HepG2 (cell line): ENCODE measurements around the gene MAN1B1. TPM values are rescaled to one million over a fixed set of nuclear protein-coding genes. Genes with fewer than 3 reads are reported as not detected.

ENCODE experiments used
- polyA plus RNA-seq, 8 experiments: library from polyadenylated mRNA; depleted of rRNA in 3 of 8; stranded (reverse) in 7 of 8; unstranded in 1 of 8; fragments of >200 nt; fragmentation: Illumina TruSeq in 4 of 8; extraction: Trizol in 4 of 8; gene quantifications; 2 replicates each; pipeline versions ENCODE4 v1.2.1 to v1.2.3, GENCODE V29; 2011 to 2016; ENCODE audit warnings: low read depth in 4 of 8, missing spikeins in 1 of 8, mixed read lengths in 1 of 8; ENCODE audit not compliant: insufficient read depth in 1 of 8
- small RNA-seq, 3 experiments: library from RNA; depleted of rRNA; stranded (forward); fragments of <200 nt; gene quantifications; one replicate each; pipeline ENCODE3, GENCODE V24; 2012; ENCODE audit warnings: low read depth in 2 of 3, low replicate concordance in 1 of 3; ENCODE audit not compliant: insufficient read length in 3 of 3, insufficient read depth in 2 of 3
- total RNA-seq, 5 experiments: library from RNA; depleted of rRNA; stranded (reverse); fragments of >200 nt; fragmentation: Illumina TruSeq; extraction: Trizol; gene quantifications; 2 replicates each; pipeline ENCODE4 v1.2.3, GENCODE V29; 2016; ENCODE audit warnings: low read depth in 1 of 5

MAN1B1 gene
- total and polyA plus RNA-seq, 2 of the 13 experiments (the other 11 are each of a cell fraction or from before 2014, with no cell fraction given): 48.9 to 59.5 TPM

Small RNA genes within 50 kb of the gene (small RNA-seq; reads per million reads assigned to genes)
- 0 reads per million in 3 experiments for gene RF00153

Other genes with a start within 250 kb of the MAN1B1 start
Only the 30 nearest of the 36 such genes appear.
- gene FBXW5, start 142.2 kb upstream of the MAN1B1 start, total RNA-seq (2016; rRNA removed; fragmentation: Illumina TruSeq; extraction: Trizol): 47.4 and 60.4 TPM in 2 replicates
- gene FBXW5, start 142.2 kb upstream of the MAN1B1 start, polyA plus RNA-seq (2011; rRNA removed): 52.0 and 76.2 TPM in 2 replicates
- 2.0 and 4.9 TPM in 2 replicates for gene C8G, start 141.7 kb upstream of the MAN1B1 start, total RNA-seq (2016; rRNA removed; fragmentation: Illumina TruSeq; extraction: Trizol)
- gene C8G, start 141.7 kb upstream of the MAN1B1 start, polyA plus RNA-seq (2011; rRNA removed): 12.8 and 18.3 TPM in 2 replicates
- gene LCN12, start 134.7 kb upstream of the MAN1B1 start, total RNA-seq (2016; rRNA removed; fragmentation: Illumina TruSeq; extraction: Trizol): 1.2 and 3.4 TPM in 2 replicates
- gene LCN12, start 134.7 kb upstream of the MAN1B1 start, polyA plus RNA-seq (2011; rRNA removed): 6.9 and 7.5 TPM in 2 replicates
- 0.33 TPM in 1 of 2 replicates, not detected in the other for gene PTGDS, start 109.5 kb upstream of the MAN1B1 start, total RNA-seq (2016; rRNA removed; fragmentation: Illumina TruSeq; extraction: Trizol)
- 0.31 and 0.50 TPM in 2 replicates for gene PTGDS, start 109.5 kb upstream of the MAN1B1 start, polyA plus RNA-seq (2011; rRNA removed)
- not detected in 2 replicates for gene LCNL1, start 104.0 kb upstream of the MAN1B1 start, total RNA-seq (2016; rRNA removed; fragmentation: Illumina TruSeq; extraction: Trizol)
- not detected in 2 replicates for gene LCNL1, start 104.0 kb upstream of the MAN1B1 start, polyA plus RNA-seq (2011; rRNA removed)
- gene PAXX, start 94.6 kb upstream of the MAN1B1 start, total RNA-seq (2016; rRNA removed; fragmentation: Illumina TruSeq; extraction: Trizol): 20.7 and 31.9 TPM in 2 replicates
- gene PAXX, start 94.6 kb upstream of the MAN1B1 start, polyA plus RNA-seq (2011; rRNA removed): 14.0 and 18.0 TPM in 2 replicates
- gene CLIC3, start 90.4 kb upstream of the MAN1B1 start, total RNA-seq (2016; rRNA removed; fragmentation: Illumina TruSeq; extraction: Trizol): 0.34 and 0.51 TPM in 2 replicates
- gene CLIC3, start 90.4 kb upstream of the MAN1B1 start, polyA plus RNA-seq (2011; rRNA removed): 1.5 and 1.6 TPM in 2 replicates
- gene ABCA2, start 58.7 kb upstream of the MAN1B1 start, total RNA-seq (2016; rRNA removed; fragmentation: Illumina TruSeq; extraction: Trizol): 0.72 and 2.9 TPM in 2 replicates
- gene ABCA2, start 58.7 kb upstream of the MAN1B1 start, polyA plus RNA-seq (2011; rRNA removed): 19.2 and 21.0 TPM in 2 replicates
- gene FUT7, start 54.9 kb upstream of the MAN1B1 start, total RNA-seq (2016; rRNA removed; fragmentation: Illumina TruSeq; extraction: Trizol): not detected in 2 replicates
- gene FUT7, start 54.9 kb upstream of the MAN1B1 start, polyA plus RNA-seq (2011; rRNA removed): 0.05 TPM in 1 of 2 replicates, not detected in the other
- gene NPDC1, start 40.8 kb upstream of the MAN1B1 start, total RNA-seq (2016; rRNA removed; fragmentation: Illumina TruSeq; extraction: Trizol): 0.63 and 0.84 TPM in 2 replicates
- gene NPDC1, start 40.8 kb upstream of the MAN1B1 start, polyA plus RNA-seq (2011; rRNA removed): 5.4 and 7.0 TPM in 2 replicates
- 0.87 and 0.95 TPM in 2 replicates for gene ENTPD2, start 32.9 kb upstream of the MAN1B1 start, total RNA-seq (2016; rRNA removed; fragmentation: Illumina TruSeq; extraction: Trizol)
- gene ENTPD2, start 32.9 kb upstream of the MAN1B1 start, polyA plus RNA-seq (2011; rRNA removed): 3.2 and 4.1 TPM in 2 replicates
- 35.9 and 42.8 TPM in 2 replicates for gene SAPCD2, start 16.4 kb upstream of the MAN1B1 start, total RNA-seq (2016; rRNA removed; fragmentation: Illumina TruSeq; extraction: Trizol)
- gene SAPCD2, start 16.4 kb upstream of the MAN1B1 start, polyA plus RNA-seq (2011; rRNA removed): 18.7 and 21.9 TPM in 2 replicates
- 6.2 and 6.4 TPM in 2 replicates for gene UAP1L1, start 9.5 kb upstream of the MAN1B1 start, total RNA-seq (2016; rRNA removed; fragmentation: Illumina TruSeq; extraction: Trizol)
- gene UAP1L1, start 9.5 kb upstream of the MAN1B1 start, polyA plus RNA-seq (2011; rRNA removed): 5.4 and 6.0 TPM in 2 replicates
- 0.66 and 1.2 TPM in 2 replicates for gene DPP7, start 27.7 kb downstream of the MAN1B1 start, total RNA-seq (2016; rRNA removed; fragmentation: Illumina TruSeq; extraction: Trizol)
- gene DPP7, start 27.7 kb downstream of the MAN1B1 start, polyA plus RNA-seq (2011; rRNA removed): 4.5 and 6.5 TPM in 2 replicates
- not detected in 2 replicates for gene GRIN1, start 52.2 kb downstream of the MAN1B1 start, total RNA-seq (2016; rRNA removed; fragmentation: Illumina TruSeq; extraction: Trizol)
- gene GRIN1, start 52.2 kb downstream of the MAN1B1 start, polyA plus RNA-seq (2011; rRNA removed): 0.05 and 0.13 TPM in 2 replicates
- gene LRRC26, start 83.1 kb downstream of the MAN1B1 start, total RNA-seq (2016; rRNA removed; fragmentation: Illumina TruSeq; extraction: Trizol): not detected in 2 replicates
- not detected in 2 replicates for gene LRRC26, start 83.1 kb downstream of the MAN1B1 start, polyA plus RNA-seq (2011; rRNA removed)
- not detected in 2 replicates for gene TMEM210, start 85.1 kb downstream of the MAN1B1 start, total RNA-seq (2016; rRNA removed; fragmentation: Illumina TruSeq; extraction: Trizol)
- not detected in 2 replicates for gene TMEM210, start 85.1 kb downstream of the MAN1B1 start, polyA plus RNA-seq (2011; rRNA removed)
- 7.4 and 12.3 TPM in 2 replicates for gene ANAPC2, start 101.6 kb downstream of the MAN1B1 start, total RNA-seq (2016; rRNA removed; fragmentation: Illumina TruSeq; extraction: Trizol)
- gene ANAPC2, start 101.6 kb downstream of the MAN1B1 start, polyA plus RNA-seq (2011; rRNA removed): 15.4 and 21.6 TPM in 2 replicates
- 41.2 and 49.4 TPM in 2 replicates for gene SSNA1, start 101.7 kb downstream of the MAN1B1 start, total RNA-seq (2016; rRNA removed; fragmentation: Illumina TruSeq; extraction: Trizol)
- 35.9 and 44.8 TPM in 2 replicates for gene SSNA1, start 101.7 kb downstream of the MAN1B1 start, polyA plus RNA-seq (2011; rRNA removed)
- gene TPRN, start 113.8 kb downstream of the MAN1B1 start, total RNA-seq (2016; rRNA removed; fragmentation: Illumina TruSeq; extraction: Trizol): 17.5 and 19.2 TPM in 2 replicates
- gene TPRN, start 113.8 kb downstream of the MAN1B1 start, polyA plus RNA-seq (2011; rRNA removed): 10.1 and 12.4 TPM in 2 replicates
- 36.7 and 36.9 TPM in 2 replicates for gene TMEM203, start 118.7 kb downstream of the MAN1B1 start, total RNA-seq (2016; rRNA removed; fragmentation: Illumina TruSeq; extraction: Trizol)
- gene TMEM203, start 118.7 kb downstream of the MAN1B1 start, polyA plus RNA-seq (2011; rRNA removed): 23.0 and 23.4 TPM in 2 replicates
- 4.9 and 8.7 TPM in 2 replicates for gene NDOR1, start 118.7 kb downstream of the MAN1B1 start, total RNA-seq (2016; rRNA removed; fragmentation: Illumina TruSeq; extraction: Trizol)
- gene NDOR1, start 118.7 kb downstream of the MAN1B1 start, polyA plus RNA-seq (2011; rRNA removed): 3.6 and 4.2 TPM in 2 replicates
- 1.8 and 2.1 TPM in 2 replicates for gene RNF208, start 135.3 kb downstream of the MAN1B1 start, total RNA-seq (2016; rRNA removed; fragmentation: Illumina TruSeq; extraction: Trizol)
- 1.6 and 2.0 TPM in 2 replicates for gene RNF208, start 135.3 kb downstream of the MAN1B1 start, polyA plus RNA-seq (2011; rRNA removed)
- gene CYSRT1, start 138.2 kb downstream of the MAN1B1 start, total RNA-seq (2016; rRNA removed; fragmentation: Illumina TruSeq; extraction: Trizol): 2.1 and 3.4 TPM in 2 replicates
- 1.5 and 1.7 TPM in 2 replicates for gene CYSRT1, start 138.2 kb downstream of the MAN1B1 start, polyA plus RNA-seq (2011; rRNA removed)
- gene RNF224, start 140.5 kb downstream of the MAN1B1 start, total RNA-seq (2016; rRNA removed; fragmentation: Illumina TruSeq; extraction: Trizol): 0.09 and 0.10 TPM in 2 replicates
- not detected in 2 replicates for gene RNF224, start 140.5 kb downstream of the MAN1B1 start, polyA plus RNA-seq (2011; rRNA removed)
- gene SLC34A3, start 143.9 kb downstream of the MAN1B1 start, total RNA-seq (2016; rRNA removed; fragmentation: Illumina TruSeq; extraction: Trizol): 0.38 and 1.0 TPM in 2 replicates
- 0.07 and 0.20 TPM in 2 replicates for gene SLC34A3, start 143.9 kb downstream of the MAN1B1 start, polyA plus RNA-seq (2011; rRNA removed)
- gene TUBB4B, start 154.3 kb downstream of the MAN1B1 start, total RNA-seq (2016; rRNA removed; fragmentation: Illumina TruSeq; extraction: Trizol): 412 and 481 TPM in 2 replicates
- gene TUBB4B, start 154.3 kb downstream of the MAN1B1 start, polyA plus RNA-seq (2011; rRNA removed): 182 and 243 TPM in 2 replicates
- gene STPG3, start 164.3 kb downstream of the MAN1B1 start, total RNA-seq (2016; rRNA removed; fragmentation: Illumina TruSeq; extraction: Trizol): not detected in 2 replicates
- not detected in 2 replicates for gene STPG3, start 164.3 kb downstream of the MAN1B1 start, polyA plus RNA-seq (2011; rRNA removed)
- 38.7 and 45.8 TPM in 2 replicates for gene NELFB, start 168.3 kb downstream of the MAN1B1 start, total RNA-seq (2016; rRNA removed; fragmentation: Illumina TruSeq; extraction: Trizol)
- 26.5 and 38.0 TPM in 2 replicates for gene NELFB, start 168.3 kb downstream of the MAN1B1 start, polyA plus RNA-seq (2011; rRNA removed)
- 7.0 and 14.2 TPM in 2 replicates for gene TOR4A, start 190.7 kb downstream of the MAN1B1 start, total RNA-seq (2016; rRNA removed; fragmentation: Illumina TruSeq; extraction: Trizol)
- 11.1 and 16.4 TPM in 2 replicates for gene TOR4A, start 190.7 kb downstream of the MAN1B1 start, polyA plus RNA-seq (2011; rRNA removed)